Transverse colon (tissue), 3 donors: ENCODE measurements around the gene GARNL3.

ENCODE experiments used
- POLR2A ChIP-seq: fragments of 450-650 bp; IDR thresholded peaks from one replicate; pipeline ENCODE4 v1.6.1; 2016; ENCODE audit warnings: antibody characterized with exemption, mild to moderate bottlenecking, moderate library complexity
- TF ChIP-seq, protein P1 (sequence below), 5 experiments: fragments of 200-600 bp in 3 of 5; fragments of 450-650 bp in 2 of 5; sonication (generic) in 3 of 5; IDR thresholded peaks; 1 replicate in 2 of 5; 2 replicates in 3 of 5; pipeline ENCODE4 v1.5.1; 2016 to 2017; ENCODE audit warnings: antibody characterized with exemption in 5 of 5, inconsistent platforms in 3 of 5, mild to moderate bottlenecking in 2 of 5, moderate library complexity in 1 of 5

DNA sequence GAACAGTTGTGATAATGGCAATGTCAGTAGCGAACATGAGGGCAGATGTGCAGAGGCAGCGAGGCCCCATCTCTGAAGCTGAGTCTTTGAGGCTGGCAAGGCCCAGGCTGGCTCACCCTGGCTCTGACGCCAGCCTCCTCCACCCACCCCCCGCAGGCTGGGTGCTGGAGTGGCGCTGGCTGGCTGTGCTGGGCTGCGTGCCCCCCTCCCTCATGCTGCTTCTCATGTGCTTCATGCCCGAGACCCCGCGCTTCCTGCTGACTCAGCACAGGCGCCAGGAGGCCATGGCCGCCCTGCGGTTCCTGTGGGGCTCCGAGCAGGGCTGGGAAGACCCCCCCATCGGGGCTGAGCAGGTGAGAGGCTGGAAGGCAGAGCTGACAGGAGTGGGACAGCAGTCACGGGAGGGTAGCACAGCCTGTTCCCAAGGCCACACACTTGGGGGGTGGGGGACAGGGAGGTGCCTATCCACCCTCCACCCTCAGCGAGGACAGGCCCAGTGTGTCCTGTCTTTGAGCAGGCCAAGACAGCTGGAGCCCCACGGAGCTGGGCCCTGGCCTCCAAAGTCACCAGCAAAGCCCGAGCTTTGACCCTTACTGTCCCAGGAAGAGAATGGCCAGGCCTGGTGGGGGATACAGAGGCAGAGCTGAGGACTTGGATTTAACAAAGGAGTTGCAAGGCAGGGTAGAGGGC lies 138.0 kb downstream of the GARNL3 start:
- no peak for TF ChIP-seq POLR2A
- TF ChIP-seq, protein P1, sequence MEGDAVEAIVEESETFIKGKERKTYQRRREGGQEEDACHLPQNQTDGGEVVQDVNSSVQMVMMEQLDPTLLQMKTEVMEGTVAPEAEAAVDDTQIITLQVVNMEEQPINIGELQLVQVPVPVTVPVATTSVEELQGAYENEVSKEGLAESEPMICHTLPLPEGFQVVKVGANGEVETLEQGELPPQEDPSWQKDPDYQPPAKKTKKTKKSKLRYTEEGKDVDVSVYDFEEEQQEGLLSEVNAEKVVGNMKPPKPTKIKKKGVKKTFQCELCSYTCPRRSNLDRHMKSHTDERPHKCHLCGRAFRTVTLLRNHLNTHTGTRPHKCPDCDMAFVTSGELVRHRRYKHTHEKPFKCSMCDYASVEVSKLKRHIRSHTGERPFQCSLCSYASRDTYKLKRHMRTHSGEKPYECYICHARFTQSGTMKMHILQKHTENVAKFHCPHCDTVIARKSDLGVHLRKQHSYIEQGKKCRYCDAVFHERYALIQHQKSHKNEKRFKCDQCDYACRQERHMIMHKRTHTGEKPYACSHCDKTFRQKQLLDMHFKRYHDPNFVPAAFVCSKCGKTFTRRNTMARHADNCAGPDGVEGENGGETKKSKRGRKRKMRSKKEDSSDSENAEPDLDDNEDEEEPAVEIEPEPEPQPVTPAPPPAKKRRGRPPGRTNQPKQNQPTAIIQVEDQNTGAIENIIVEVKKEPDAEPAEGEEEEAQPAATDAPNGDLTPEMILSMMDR (IDR thresholded peaks at IDR 0.05), result no peak
